GM23248 (cell line): ENCODE measurements around the gene DACT3. TPM values are rescaled to one million over a fixed set of nuclear protein-coding genes. Genes with fewer than 3 reads are reported as not detected.

Experiments
- DNase-seq: peaks from one replicate; pipeline ENCODE4 v3.0.0-alpha.2; 2015
- H2AFZ ChIP-seq: fragments of 200-600 bp; sonication (generic); 2 replicates; pipeline ENCODE4 v1.6.1; 2016; ENCODE audit warnings: antibody characterized with exemption
- H3F3A ChIP-seq: fragments of 200-600 bp; sonication (generic); 2 replicates; pipeline ENCODE4 v1.6.1; 2016; ENCODE audit warnings: mild to moderate bottlenecking, antibody characterized with exemption, mixed run types; ENCODE audit not compliant: insufficient read depth
- H3K27ac ChIP-seq: fragments of 200-600 bp; sonication (generic); 2 replicates; pipeline ENCODE4 v1.5.1; 2016; ENCODE audit warnings: mild to moderate bottlenecking
- H3K27me3 ChIP-seq: fragments of 200-600 bp; sonication (generic); replicated peaks from 2 replicates; pipeline ENCODE4 v1.6.1; 2016; ENCODE audit warnings: mild to moderate bottlenecking; ENCODE audit not compliant: insufficient read depth
- H3K36me3 ChIP-seq: fragments of 200-600 bp; sonication (generic); 2 replicates; pipeline ENCODE4 v1.6.1; 2016; ENCODE audit warnings: low read depth, mild to moderate bottlenecking
- H3K4me1 ChIP-seq: fragments of 200-600 bp; sonication (generic); 2 replicates; pipeline ENCODE4 v1.6.1; 2016; ENCODE audit warnings: mild to moderate bottlenecking; ENCODE audit not compliant: insufficient read depth
- H3K4me2 ChIP-seq: fragments of 200-600 bp; sonication (generic); one replicate; pipeline ENCODE4 v1.6.1; 2016; ENCODE audit warnings: mild to moderate bottlenecking; ENCODE audit not compliant: unreplicated experiment
- H3K4me3 ChIP-seq: fragments of 200-600 bp; sonication (generic); 2 replicates; pipeline ENCODE4 v1.5.1; 2016; ENCODE audit warnings: mild to moderate bottlenecking
- H3K79me2 ChIP-seq: fragments of 200-600 bp; sonication (generic); 2 replicates; pipeline ENCODE4 v1.6.1; 2016; ENCODE audit warnings: mild to moderate bottlenecking; ENCODE audit not compliant: insufficient read depth
- H3K9ac ChIP-seq: fragments of 200-600 bp; sonication (generic); 2 replicates; pipeline ENCODE4 v1.6.1; 2016; ENCODE audit warnings: mild to moderate bottlenecking
- H3K9me2 ChIP-seq: fragments of 200-600 bp; sonication (generic); 2 replicates; pipeline ENCODE4 v1.6.1; 2016; ENCODE audit warnings: mixed run types, mild to moderate bottlenecking, moderate library complexity; ENCODE audit not compliant: insufficient read depth
- H3K9me3 ChIP-seq: fragments of 200-600 bp; sonication (generic); one replicate; pipeline ENCODE4 v1.6.1; 2017; ENCODE audit warnings: low read depth
- H4K20me1 ChIP-seq: fragments of 200-600 bp; sonication (generic); 2 replicates; pipeline ENCODE4 v1.6.0; 2016; ENCODE audit not compliant: insufficient read depth
- EZH2 ChIP-seq: fragments of 200-600 bp; sonication (generic); IDR thresholded peaks from 2 replicates; pipeline ENCODE4 v1.6.1; 2018; ENCODE audit warnings: antibody characterized with exemption, mild to moderate bottlenecking; ENCODE audit not compliant: insufficient read depth, poor library complexity, severe bottlenecking
- EZH2phosphoT487 ChIP-seq: fragments of 200-600 bp; sonication (generic); IDR thresholded peaks from 2 replicates; pipeline ENCODE4 v1.6.1; 2018; ENCODE audit warnings: antibody characterized with exemption, moderate library complexity, mild to moderate bottlenecking, low read depth; ENCODE audit not compliant: insufficient read depth
- WGBS, 2 experiments: methylation state at CpG; one replicate each; pipeline ENCODE4 v1.1.6; 2015 to 2017; ENCODE audit warnings: low lambda C conversion rate in 2 of 2, low coverage in 1 of 2; ENCODE audit errors: missing lambda C conversion rate in 2 of 2; 5-methylcytosine and 5-hydroxymethylcytosine counted together
- in situ Hi-C: fragments of 300-500 bp; cut with MboI; formaldehyde crosslinking; loops from 2 replicates; pipeline ENCODE4 v1.15.0; 2020
- polyA plus RNA-seq: library from polyadenylated mRNA; unstranded; fragments of >200 nt; fragmentation: Nextera tagmentation; extraction: Ambion mirVana; gene quantifications from 2 replicates; pipeline ENCODE4 v1.2.1, GENCODE V29; 2016
- total RNA-seq: library from RNA; depleted of rRNA; stranded (reverse); fragments of >200 nt; shearing (Covaris generic); gene quantifications from 2 replicates; pipeline ENCODE4 v1.2.3, GENCODE V29; 2014

The DACT3 gene
- total and polyA plus RNA-seq, 2 experiments from 2014 or later = 0.66 to 7.1 TPM

DNA sequence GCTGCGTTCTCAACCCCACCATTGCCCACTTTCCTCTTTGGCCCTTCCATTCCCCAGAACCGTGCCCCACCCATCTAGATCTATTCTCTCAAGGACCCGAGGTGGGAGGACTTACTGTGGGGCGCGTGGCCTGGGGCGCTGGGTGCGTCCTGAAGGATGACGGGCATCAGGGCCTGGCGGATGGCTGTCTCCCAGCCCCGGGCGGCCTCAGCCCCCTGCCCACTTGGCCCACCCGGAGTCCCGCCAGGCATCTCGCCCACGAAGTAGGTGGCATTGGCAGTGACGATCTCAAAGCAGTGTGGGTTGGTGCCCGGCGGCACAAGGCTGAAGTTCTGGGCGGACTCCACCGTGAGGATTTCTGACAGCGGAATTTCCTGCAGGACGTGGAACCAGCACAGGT lies 32.8 kb upstream of the DACT3 start:
- Histone ChIP-seq H3K9me2 (no peaks in the 10 kb centered on the region), H3K79me2 (no peaks in the 10 kb centered on the region), H3K4me2 (no peak overlapping the region), H3K9me3 (no peaks in the 10 kb centered on the region), H3F3A (no peaks in the 10 kb centered on the region), H3K27ac (no peak overlapping the region), H4K20me1 (no peaks in the 10 kb centered on the region), H3K9ac (no peak overlapping the region), H3K36me3 (peaks cover 48% of the 10 kb centered on the region), H3K4me1 (no peaks in the 10 kb centered on the region), H3K27me3 (no peaks in the 10 kb centered on the region), H3K4me3 (no peak overlapping the region), H2AFZ (no peak overlapping the region)
- in situ Hi-C loops = no loop called here
- WGBS, 2 experiments = 95 to 96% methylated on average over 20 to 22 of the region's 22 CpGs
- no peak for DNase-seq
- no peak for TF ChIP-seq EZH2phosphoT487
- no peak for TF ChIP-seq EZH2

DNA sequence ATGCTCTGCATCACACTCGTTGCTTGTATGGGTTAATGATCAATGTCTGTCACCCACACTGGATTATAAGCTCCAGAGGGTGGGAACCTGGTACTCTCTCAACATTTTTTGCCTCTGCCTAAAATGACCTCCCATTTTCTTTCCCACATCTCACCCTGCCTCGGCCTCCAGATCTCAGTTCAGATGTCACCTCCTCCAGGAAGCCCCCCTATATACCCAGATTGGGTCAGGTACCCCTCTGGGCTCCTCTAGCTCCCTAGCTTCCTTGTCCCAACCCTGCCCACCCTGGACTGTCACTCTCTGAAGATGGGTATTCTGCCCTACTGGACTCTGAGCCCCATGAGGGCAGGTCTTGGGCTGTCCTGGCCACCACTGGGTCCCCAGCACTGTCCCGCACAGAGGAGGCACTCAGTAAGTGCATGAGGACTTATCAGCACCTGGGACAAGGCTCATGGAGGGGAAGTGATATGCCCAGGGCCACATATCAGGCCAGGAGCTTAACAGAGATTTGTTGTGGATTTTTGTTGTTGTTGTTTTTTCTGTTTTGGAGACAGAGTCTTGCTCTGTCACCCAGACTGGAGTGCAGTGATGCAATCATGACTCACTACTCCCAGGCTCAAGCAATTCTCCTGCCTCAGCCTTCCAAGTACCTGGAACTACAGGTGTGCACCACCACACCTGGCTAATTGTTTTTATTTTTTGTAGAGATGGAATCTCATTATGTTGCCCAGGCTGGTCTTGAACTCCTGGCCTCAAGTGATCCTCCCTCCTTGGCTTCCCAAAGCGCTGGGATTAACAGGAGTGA lies 32.1 kb upstream of the DACT3 start:
- TF ChIP-seq EZH2 = no peak
- TF ChIP-seq EZH2phosphoT487 = no peak
- peaks cover 42% of the 10 kb centered on the region for H3K36me3 ChIP-seq
- H3K4me1 ChIP-seq = no peaks in the 10 kb centered on the region
- H3F3A ChIP-seq = no peaks in the 10 kb centered on the region
- no peak overlapping the region for H3K9ac ChIP-seq
- H3K9me3 ChIP-seq = no peaks in the 10 kb centered on the region
- H3K4me2 ChIP-seq = no peak overlapping the region
- no peak overlapping the region for H3K4me3 ChIP-seq
- peak; percentile 21 for DNase-seq
- no peak overlapping the region for H2AFZ ChIP-seq
- H3K27ac ChIP-seq = no peak overlapping the region
- H3K27me3 ChIP-seq = no peaks in the 10 kb centered on the region
- in situ Hi-C loops = no loop called here
- no peaks in the 10 kb centered on the region for H3K79me2 ChIP-seq
- no peaks in the 10 kb centered on the region for H3K9me2 ChIP-seq
- no peaks in the 10 kb centered on the region for H4K20me1 ChIP-seq
- 89 to 92% methylated on average over 4 of the region's 4 CpGs for WGBS, 2 experiments

DNA sequence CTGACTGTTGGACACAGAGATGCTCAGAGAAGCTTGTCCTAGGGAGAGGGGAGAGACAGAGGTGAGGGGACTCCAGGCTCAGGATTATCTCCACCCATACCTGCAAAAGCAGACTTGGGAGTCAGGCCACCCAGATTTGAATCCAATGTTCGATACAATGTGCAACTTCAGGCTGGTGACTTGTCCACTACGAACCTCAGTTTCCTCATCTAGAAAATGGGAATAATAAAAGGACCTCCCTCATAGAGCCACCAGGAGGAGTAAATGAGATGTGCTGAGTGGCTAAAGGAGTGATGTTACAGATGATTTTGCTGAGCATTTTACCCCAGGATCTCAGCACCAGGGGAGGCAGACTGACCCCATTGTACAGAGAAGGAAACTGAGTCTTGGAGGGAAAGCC lies 31.0 kb upstream of the DACT3 start:
- no peak overlapping the region for H2AFZ ChIP-seq
- TF ChIP-seq EZH2phosphoT487 (no peak), EZH2 (no peak)
- H3K9ac ChIP-seq = no peak overlapping the region
- no peaks in the 10 kb centered on the region for H3F3A ChIP-seq
- H3K27me3 ChIP-seq = no peaks in the 10 kb centered on the region
- in situ Hi-C loops = no loop called here
- 93 to 96% methylated on average over 2 of the region's 2 CpGs for WGBS, 2 experiments
- no peak for DNase-seq
- H3K4me3 ChIP-seq = no peak overlapping the region
- H3K79me2 ChIP-seq = no peaks in the 10 kb centered on the region
- no peaks in the 10 kb centered on the region for H3K9me3 ChIP-seq
- H3K9me2 ChIP-seq = no peaks in the 10 kb centered on the region
- no peak overlapping the region for H3K4me2 ChIP-seq
- H4K20me1 ChIP-seq = no peaks in the 10 kb centered on the region
- no peaks in the 10 kb centered on the region for H3K4me1 ChIP-seq
- no peak overlapping the region for H3K27ac ChIP-seq
- H3K36me3 ChIP-seq = peaks cover 53% of the 10 kb centered on the region

DNA sequence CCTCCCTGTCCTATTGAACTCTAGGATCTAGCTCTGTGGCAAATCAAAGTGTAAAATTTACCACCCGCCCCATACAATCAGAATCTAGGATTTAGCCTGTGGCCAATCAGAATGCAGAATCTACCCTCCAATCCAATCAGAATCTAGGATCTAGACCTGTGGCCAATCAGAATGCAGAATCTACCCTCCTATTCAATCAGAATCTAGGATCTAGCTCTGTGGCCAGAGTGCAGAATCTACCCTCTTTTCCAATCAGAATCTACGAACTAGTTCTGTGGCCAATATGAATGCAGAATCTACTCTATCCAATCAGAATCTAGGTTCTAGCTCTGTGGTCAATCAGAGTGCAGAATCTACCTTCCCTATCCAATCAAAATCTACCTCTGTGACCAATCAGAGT lies 30.1 kb upstream of the DACT3 start:
- no peaks in the 10 kb centered on the region for H3K9me3 ChIP-seq
- in situ Hi-C loops = no loop called here
- H3K9me2 ChIP-seq = no peaks in the 10 kb centered on the region
- H3K79me2 ChIP-seq = no peaks in the 10 kb centered on the region
- no peaks in the 10 kb centered on the region for H3K27me3 ChIP-seq
- WGBS, 2 experiments = 50% methylated on average over 2 of the region's 2 CpGs
- H3K9ac ChIP-seq = no peak overlapping the region
- no peaks in the 10 kb centered on the region for H3K4me1 ChIP-seq
- H3K4me2 ChIP-seq = no peak overlapping the region
- DNase-seq = no peak
- no peak overlapping the region for H3K27ac ChIP-seq
- no peak overlapping the region for H2AFZ ChIP-seq
- TF ChIP-seq EZH2 (no peak), EZH2phosphoT487 (no peak)
- no peaks in the 10 kb centered on the region for H4K20me1 ChIP-seq
- H3F3A ChIP-seq = no peaks in the 10 kb centered on the region
- H3K4me3 ChIP-seq = no peak overlapping the region
- H3K36me3 ChIP-seq = peaks cover 46% of the 10 kb centered on the region
